ENCODE data around the gene SLC22A15.

DNA sequence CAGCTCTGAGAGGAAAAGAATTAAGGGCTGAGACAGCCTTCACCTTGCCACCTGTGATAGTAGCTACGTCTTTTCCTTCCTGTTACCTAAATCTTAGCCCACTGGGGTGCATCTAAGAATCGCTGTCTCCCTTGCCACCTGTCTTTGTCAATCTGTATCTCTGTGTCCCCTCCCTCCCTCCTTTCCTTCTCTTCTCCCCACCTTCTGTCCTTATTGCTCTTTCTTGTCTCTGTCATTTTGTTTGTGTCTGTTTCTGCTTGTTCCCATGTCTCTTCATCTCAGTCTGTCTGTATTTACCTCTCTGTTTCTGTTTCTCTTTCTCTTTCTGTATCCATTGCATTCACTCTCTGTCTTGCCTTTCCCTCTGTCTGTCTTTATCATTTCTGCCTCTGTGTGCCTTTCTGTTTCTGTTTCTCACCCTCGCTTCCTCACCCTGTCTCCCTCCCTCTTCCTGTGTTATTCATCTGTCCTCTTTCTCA lies 30.2 kb downstream of the SLC22A15 start:
- no peak for TF ChIP-seq EZH2 (IDR thresholded peaks at IDR 0.05; ENCODE audit: insufficient read depth, poor library complexity, severe bottlenecking)
- TF ChIP-seq EZH2phosphoT487 (IDR thresholded peaks at IDR 0.05; ENCODE audit: insufficient read depth, low read depth) = no peak

Data from GM23248 (cell line).